Amniotic stem cell (primary cell): ENCODE measurements around the gene RFX2.
A peak's percentile ranks its signal among the peaks of the same experiment; 100 is the strongest.
"Not testable (repeated sequence)": the region's sequence is repeated elsewhere in the genome, so short reads cannot be mapped to it uniquely, and the experiment has no call there.

Experiments used
- DNase-seq: peaks from one replicate; lab custom pipeline; 2025; lab: John Stamatoyannopoulos, UW

The RFX2 gene

DNA sequence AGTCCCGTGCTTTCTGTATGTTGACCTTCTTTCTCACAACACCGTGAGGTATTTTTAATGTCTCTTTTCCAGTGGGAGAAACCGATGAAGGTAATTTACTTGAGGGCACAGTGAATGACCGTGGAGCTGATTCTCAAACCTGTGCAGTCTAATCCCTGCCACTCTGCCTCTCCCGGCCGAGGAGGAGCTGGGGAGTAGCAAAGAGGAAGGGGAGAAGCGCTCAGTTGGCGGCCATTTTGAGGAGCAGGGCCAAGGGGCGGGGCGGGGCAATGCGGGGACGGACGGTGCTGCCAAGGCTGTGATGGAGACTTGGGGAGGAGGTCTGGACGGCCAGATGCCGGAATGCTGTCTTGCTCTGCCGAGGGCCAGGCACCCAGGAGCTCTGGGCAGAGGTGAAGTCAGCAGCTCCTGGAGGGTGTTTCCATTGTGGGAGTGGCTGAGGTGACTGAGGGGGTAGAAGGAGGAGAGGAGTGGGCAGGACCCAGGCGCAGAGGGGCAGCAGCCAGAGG is 120.0 kb downstream of the RFX2 start:
- DNase-seq = no peak

DNA sequence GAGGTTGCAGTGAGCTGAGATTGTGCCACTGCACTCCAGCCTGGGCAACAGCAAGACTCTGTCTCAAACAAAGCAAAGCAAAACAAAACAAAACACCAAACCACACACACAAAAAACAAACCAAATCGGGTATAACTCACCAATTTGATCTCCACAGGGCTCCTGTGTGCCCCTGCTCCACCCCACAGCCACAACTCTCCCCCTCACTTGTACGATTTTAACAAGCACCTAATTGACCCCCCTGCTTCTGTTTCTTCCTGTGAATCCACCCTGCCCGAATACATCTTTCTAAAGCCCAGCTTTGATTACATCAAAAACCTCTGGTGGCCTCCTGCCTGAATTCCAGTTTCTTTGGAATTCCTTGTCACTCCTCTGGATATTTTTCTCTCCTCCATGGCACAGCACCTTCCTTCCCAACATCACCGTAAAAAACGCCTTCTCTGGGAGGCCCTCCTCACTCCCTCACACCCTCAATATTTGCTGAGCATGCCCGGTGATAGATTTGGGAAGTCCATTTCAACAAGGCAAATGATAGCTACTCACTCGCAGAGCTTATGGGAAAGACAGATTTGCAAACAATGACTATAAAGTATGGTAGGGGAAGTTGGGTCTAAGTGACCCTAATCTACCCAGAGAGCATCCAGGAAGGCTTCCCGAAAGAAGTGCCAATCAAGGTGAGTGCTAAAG is 120.8 kb downstream of the RFX2 start:
- no peak for DNase-seq

DNA sequence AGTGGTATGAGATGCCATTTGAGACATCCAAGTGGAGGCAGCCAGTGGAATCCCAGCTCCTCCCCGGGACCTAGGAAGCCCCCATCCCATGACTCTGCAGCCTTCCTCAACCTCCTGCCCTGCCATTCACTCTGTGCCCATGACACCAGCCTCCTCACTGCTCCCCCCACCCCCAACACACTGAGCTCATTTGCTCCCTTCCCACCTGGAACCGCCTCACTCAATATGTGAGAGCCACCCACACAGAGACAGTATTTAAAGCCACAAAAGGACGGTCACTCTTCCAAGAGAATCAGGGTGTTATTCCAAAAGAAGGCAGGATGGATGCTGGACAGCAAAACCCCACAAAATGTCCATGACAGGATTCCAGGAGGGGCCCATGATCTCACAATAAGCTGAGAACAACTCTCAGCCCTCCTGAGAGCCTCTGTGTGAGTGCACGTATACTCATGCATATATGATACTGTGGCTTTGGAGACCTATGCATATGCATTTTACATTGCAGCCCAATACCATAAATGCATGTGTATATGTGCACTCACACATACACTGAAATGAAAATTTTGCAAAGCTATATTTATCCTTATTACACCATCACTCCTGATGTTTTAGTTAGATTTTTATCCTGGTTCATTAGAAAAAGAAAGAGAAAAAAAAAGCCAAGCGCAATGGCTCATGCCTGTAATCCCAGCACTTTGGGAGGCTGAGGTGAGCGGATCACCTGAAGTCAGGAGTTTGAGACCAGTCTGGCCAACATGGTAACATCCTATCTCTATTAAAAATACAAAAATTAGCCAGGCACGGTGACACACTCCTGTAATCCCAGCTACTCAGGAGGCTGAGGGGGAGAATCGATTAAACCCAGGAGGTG is 121.5 kb downstream of the RFX2 start:
- no peak for DNase-seq

DNA sequence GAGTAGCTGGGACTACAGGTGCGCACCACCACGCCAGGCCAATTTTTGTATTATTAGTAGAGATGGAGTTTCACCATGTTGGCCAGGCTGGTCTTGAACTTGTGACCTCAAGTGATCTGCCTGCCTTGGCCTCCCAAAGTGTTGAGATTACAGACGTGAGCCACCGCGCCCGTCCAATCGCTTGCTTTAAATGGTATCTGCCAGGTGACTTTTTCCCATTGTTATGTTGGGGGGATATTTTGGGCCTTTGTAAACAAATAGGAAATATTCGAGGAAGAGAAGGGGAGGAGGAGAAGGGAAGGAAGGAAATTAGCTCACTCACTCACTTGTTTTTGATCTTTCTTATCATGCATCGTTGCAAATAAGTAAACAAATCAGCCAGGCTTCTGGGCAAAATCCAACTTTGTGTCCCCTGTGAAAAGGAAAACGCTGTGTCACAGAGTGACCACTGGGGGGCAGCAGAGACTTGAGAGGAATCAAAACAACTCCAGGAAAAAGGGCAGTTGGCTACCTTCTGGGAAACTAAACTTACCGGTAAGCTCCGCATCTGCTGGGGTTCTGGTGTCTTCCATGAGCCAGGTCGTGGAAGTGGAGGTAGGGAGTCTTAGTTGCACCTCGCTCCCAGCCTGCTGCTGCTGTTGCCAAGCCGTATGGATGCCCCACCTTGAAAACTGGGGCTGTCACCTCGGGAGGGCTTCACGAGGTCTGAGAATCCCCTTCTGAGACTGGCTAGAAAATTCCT is 123.1 kb downstream of the RFX2 start:
- DNase-seq = peak; percentile 37

DNA sequence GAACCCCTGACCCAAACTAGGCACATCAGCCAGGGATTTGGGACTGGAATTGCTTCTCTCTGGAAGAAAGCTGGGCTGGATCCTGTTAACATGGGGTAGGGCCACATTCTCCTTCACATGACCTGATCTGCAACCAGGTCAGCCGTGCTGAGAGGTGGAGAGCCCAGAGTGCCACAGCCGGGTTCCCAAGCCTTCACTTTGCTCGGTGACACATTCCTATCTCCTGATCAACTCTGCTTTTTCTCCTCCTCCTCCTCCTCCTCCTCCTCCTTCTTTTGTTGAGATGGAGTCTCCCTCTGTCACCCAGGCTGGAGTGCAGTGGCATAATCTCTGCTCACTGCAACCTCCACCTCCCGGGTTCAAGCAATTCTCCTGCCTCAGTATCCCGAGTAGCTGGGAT is 124.5 kb downstream of the RFX2 start:
- not testable (repeated sequence) for DNase-seq

DNA sequence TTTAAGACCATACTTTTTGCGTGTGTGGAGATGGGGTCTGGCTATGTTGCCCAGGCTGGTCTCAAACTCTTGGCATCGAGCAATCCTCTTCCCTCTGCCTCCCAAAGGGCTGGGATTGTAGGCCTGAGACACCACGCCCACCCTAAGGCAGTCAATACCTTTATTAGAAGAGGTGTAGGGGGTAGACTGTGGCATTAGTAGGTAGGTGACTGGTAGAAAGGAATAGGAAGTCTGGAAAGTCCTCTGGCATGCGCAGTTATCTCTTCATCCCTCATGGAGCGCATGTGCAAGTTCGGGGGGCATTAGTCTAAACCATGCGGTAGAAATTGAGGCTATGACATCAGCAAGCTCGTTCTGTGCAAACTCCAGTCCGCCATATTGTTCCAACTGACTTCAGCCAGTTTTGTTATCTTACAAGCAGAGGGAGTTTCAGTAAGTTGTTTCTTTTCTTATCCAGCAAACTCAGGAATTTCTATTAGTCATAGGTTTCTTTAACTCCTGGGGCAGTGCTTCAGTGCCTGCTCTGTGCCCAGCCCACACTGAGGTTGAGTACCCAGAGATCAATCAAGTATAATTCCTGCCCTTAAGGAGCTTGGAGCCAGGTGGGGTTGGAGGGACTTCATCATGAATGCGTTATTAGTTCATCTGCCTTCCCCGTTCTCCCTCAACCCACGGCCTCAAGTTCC is 125.1 kb downstream of the RFX2 start:
- DNase-seq = no peak

DNA sequence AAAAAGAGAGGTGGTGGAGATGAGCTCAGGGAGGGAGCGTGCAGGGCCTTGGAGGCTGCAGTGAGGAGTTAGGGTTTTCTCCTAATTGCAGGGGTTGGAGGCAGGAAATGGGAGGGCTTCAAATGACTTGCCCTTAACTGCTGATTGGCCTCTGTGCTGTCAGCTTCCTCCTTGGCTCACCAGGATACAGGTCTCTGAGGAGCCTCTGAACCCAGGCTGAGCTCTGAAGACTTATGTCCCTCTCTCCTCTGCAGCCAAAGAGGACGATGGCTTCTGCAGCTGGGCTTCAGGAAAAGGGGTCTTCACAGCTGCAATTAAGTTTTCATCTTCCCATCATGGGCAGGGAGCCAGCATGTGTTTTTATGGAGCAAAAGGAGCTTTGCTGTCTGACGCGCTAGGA is 125.7 kb downstream of the RFX2 start:
- DNase-seq = no peak

DNA sequence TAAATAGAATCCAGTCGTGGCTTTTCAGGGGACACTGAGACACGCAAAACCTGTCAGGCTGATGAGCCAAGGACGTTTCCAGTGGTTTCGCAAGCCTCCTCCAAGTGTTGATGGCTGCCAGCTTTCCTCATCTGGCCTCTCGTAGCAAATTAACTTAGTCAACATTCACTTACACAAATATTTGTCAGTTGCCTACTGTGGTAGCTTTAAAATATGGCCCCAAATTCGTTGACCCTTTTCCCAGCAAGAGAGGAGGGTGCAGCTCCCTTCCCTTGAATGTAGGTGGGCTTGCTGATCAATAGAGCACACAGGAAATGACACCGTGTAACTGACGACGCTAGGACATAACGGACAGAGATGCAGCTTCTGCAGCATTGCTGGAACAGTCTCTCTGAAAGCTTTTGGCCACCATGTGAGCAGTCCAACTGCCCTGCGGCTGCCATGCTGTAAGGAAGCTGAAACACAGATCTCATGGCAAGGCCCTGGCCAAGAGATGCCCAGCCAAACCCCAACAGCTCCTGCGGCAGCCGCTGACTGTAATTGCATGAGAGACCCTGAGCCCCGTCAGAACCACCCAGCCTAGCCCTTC is 126.8 kb downstream of the RFX2 start:
- DNase-seq = no peak

DNA sequence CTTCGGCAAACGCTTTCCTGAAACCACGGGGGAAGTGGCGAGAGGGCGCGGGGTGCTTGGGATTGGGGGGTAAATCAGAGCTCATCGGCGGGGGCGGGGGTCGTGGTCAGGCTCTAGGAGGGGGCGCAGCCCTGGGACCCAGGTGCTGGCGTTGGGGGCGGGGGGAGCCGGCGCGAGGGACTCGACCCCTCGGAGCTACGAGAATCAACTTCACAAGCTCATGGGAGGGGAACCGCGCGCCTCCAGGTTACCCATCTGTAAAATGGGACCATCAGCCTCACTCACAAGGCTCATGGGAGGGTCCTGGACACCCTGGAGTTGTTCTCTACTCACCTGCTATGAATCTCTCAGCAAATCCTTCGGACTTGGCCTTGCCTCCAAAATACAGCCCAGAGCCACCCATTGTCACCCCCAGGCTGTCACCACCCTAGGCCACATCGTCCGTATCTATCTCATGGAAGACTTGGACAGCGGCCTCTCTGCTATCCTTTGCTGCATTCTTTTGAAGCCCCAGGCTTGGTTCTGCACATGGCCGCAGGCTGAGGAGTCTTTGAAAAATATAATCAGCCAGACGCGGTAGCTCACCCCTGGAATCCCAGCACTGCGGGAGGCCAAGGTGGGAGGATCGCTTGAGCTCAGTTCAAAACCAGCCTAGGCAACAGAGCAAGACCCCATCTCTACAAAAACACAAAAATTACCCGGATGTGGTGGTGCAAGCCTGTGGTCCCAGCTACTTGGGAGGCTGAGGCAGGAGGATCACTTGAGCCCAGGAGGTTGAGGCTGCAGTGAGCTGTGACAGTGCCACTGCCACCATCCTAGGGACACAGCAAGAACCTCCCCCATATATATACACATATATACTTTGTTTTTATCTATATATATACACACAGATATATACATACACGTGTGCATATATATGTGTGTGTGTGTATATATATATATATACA is 131.4 kb downstream of the RFX2 start:
- no peak for DNase-seq

DNA sequence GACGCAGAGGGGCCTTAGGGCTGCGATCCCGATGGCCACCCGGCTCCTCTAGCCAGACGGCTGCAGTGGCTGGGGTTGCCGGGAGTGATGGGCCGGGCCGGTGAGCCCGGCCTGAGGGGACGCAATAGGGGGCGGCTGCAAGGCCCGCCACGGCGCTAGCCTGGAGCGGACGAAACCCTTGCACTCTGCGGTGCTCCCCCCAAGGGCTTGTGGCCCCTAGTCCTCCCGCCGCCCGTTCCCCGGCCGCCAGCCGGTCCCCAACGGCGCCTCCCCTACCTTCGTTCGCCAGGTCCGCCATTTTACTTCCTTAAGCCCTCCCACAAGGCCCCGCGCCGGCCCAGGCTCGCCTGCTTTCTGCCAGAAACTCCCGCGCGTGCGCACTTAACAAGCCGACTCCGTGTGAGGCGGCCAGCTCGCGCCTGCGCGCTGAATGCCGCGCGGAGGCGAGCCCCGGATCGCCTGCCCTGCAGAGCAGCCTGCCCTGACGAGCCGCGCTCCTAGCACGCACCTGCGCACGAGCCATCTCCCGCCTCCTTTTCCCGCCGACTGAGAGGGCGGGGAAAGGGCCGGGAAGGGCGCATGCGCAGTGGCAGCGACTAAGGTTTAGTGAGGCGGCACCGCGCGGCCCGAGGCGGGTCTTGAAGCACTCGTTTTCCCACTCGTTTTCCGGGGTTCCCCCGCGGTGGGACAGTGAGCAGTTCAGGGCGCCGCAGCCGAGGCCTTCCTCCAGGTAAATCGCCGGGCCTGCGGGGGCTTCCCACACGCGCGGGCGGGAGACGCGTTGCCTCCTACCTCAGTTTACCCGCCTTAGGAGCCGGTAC is 132.3 kb downstream of the RFX2 start, which contains the start of gene RANBP3:
TSS of gene RANBP3 (minus strand) at position 356 of the 821 bp plus-strand sequence. CDS start at position 298, 58 bp downstream.
- DNase-seq = peak; percentile 99

DNA sequence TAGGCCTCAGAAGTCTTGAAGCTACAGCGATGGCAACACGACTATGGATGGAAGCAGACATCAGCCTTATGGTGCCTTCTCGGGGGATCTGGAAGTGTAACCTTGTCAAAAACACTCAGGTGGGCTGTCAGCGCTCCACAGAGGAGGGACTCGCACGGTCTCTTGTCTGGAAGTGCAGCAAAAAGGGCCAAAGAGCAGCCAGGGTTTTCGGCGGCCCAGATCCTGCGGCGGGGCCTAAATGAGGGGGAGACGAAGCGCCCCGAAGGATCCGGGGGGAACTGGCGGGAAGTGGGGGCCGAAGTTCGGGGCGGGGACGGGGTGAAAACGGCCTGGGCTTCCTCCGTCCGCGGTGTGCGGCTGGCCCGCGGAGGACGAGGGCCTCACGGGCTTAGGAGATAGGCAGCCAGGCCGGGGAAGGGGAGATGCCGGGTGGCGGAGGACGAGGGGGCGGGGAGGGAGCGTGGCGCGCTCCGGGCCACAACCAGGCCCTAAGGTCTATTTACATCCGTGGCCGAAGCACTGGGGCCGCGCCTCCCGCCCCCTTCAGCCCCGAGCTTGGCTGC is 133.0 kb downstream of the RFX2 start:
- DNase-seq = no peak

DNA sequence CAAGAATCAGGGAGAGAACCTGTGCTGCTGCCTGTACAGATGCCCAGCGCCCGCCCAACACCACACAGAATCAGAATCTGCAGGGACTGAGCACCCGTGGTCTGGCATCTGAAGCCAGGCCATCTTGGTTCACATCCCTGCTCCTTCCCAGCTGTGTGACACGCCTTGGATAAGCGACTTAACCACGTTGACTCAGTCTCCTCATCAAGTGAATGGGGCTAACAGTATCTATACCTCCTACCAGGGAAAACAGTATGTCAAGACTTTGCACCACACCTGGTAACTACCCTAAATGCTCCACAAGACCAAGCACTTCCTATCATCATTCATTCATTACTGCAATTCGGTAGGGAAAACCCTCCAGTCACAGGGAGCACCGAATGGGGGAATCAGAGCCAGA is 133.5 kb downstream of the RFX2 start:
- no peak for DNase-seq

DNA sequence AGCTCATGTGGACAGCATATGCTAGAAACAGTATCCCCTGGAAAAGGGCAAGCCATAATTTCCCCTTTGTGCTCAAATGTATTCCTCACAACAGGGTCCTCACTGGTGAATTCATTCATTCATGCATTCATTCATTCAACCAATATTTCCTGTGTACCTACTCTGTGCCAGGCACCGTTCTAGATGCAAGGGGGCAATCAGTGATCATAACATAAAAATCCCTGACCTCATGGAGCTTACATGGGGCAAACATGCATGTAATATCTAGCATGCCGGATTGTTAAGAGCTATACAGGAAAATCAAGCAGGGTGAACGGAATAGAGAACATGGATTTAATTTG is 134.9 kb downstream of the RFX2 start:
- DNase-seq = no peak

DNA sequence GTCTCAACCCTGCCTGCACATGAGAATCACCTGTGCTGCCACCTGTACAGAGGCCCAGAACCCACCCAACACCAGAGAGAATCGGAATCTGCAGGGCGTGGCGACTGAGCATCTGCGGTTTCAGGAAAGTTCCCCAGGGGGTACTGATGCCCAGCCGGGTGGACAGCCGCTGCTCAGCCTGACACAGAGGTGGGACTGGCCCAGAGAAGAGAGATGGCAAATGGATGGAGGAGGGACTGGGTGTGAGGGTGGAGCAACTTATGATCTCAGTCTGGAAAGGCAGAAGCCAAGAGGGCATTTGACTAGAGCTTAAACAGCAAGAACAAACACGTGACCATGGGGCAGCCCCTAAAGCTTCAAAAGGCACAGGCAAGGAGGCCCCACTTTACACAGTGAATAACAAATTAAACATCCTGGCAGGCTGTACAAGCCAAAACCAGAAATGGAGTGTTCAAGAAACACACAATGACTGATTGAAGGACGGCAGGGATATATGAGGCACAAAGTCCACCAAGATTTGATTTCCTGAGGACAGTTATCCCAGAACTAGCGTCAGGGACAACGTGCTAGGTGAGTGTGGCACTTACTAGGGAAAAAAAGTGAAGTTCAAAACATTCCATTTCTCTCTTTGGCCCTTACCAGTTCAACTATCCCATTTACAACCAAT is 135.4 kb downstream of the RFX2 start:
- no peak for DNase-seq

DNA sequence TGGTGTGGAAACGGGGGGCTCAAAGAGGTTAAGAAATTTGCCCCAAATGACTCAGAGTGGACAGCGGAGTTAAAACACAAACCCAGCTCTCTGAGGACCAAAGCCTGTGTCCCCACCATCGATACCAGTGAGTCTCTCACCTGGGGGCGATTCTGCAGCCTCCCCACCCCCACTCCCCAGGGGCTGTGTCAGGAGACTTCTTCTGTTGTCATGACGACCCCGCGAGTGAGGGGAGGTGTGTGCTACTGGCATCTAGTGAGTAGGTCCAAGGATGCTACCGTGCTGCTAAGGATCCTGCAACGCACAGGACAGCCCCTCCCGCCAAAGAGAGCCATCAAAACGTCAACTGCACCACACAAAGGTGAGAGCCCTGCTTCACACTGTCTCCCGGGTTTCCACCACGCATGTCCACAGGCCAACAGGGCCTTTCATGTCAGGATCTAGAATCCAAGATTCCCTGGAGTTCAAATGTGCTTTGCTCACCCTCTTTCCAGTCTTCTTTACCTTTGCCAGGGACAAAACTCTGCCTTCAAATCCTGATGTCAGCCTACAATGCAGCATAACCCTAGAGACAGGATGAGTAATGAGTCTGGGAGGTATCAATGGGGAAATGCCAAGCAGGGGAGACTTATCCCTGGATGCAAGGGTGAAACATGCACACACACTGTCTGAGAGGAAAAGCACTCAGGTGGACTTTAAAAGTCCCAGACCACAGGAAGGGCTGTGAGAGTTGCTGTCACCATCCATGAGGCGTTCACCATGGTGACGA is 136.2 kb downstream of the RFX2 start:
- no peak for DNase-seq

DNA sequence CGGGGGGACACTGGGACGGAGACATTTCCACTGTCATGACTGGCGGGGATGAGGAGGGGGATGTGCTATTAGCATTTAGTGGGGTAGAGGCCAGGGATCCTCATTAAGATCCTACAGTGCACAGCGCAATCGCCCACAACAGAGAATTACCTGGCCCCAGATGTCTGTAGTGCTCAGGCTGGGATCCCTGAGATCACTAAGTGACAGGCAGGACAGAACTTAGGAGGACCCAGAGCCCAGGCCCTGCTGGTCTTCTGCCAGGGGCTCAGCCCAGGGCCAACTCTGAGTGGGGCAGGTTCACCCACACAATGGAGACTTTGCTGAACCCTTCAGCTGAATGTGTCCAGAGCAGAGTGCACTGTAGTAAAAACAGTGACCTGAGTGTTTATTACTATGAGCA is 136.9 kb downstream of the RFX2 start:
- DNase-seq = no peak

DNA sequence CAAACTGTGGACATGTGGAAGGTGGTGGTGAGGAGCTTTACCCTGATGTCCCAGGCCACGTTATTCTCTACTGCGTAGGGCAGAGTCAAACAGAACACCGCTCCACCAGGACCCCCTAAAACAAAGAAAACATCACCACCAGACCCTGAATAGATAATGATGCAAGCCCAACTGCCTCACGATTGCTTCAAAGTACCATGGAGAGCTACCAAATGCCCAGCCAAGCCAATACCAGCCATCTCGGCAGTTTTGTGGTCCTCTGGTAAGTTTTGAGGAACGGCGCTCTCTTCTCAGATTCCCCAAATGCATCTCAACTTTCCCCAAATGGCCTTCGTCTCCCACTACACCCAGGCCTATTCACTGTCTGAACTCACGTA is 138.0 kb downstream of the RFX2 start:
- DNase-seq = no peak
